GM19395 (cell line): ENCODE results near the gene ADGRE1.
"Not testable (repeated sequence)": the region's sequence is repeated elsewhere in the genome, so short reads cannot be mapped to it uniquely, and the experiment has no call there.

Experiments used
- ATAC-seq: cut with Tn5 transposase; IDR thresholded peaks from one replicate; pipeline ENCODE4 v1.9.1; 2021; ENCODE audit warnings: mild to moderate bottlenecking, moderate library complexity; ENCODE audit not compliant: unreplicated experiment

The ADGRE1 gene, protein sequence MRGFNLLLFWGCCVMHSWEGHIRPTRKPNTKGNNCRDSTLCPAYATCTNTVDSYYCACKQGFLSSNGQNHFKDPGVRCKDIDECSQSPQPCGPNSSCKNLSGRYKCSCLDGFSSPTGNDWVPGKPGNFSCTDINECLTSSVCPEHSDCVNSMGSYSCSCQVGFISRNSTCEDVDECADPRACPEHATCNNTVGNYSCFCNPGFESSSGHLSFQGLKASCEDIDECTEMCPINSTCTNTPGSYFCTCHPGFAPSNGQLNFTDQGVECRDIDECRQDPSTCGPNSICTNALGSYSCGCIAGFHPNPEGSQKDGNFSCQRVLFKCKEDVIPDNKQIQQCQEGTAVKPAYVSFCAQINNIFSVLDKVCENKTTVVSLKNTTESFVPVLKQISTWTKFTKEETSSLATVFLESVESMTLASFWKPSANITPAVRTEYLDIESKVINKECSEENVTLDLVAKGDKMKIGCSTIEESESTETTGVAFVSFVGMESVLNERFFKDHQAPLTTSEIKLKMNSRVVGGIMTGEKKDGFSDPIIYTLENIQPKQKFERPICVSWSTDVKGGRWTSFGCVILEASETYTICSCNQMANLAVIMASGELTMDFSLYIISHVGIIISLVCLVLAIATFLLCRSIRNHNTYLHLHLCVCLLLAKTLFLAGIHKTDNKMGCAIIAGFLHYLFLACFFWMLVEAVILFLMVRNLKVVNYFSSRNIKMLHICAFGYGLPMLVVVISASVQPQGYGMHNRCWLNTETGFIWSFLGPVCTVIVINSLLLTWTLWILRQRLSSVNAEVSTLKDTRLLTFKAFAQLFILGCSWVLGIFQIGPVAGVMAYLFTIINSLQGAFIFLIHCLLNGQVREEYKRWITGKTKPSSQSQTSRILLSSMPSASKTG

GRCh38 chr19:6887316-6887715 is at the start of gene ADGRE1:
Gene ADGRE1 (plus strand): TSS chr19:6887579. CDS start chr19:6887609, 30 bp downstream.
- no peak for ATAC-seq

DNA sequence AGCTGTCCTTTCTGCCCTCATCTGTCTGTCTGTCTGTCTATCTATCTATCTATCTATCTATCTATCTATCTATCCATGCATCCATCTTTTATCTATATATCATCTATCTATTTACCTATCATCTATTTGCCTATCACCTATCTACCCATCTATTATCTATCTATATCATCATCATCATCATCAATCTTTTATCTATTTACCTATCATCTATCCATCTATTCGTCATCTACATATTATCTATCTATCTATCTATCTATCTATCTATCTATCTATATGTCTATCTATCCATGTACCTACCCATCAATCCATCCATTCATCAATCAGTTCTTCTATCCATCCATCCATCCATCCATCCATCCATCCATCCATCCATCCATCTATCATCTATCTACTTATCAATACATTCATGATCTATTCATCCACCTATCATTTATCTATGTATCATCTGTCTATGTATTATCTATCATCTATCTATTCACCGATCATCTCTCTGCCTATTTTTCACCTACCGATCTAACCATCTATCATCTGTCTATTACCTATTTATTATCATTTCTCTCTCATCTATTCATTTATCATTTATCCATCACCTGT is 49.2 kb upstream of the ADGRE1 start:
- no peak for ATAC-seq

DNA sequence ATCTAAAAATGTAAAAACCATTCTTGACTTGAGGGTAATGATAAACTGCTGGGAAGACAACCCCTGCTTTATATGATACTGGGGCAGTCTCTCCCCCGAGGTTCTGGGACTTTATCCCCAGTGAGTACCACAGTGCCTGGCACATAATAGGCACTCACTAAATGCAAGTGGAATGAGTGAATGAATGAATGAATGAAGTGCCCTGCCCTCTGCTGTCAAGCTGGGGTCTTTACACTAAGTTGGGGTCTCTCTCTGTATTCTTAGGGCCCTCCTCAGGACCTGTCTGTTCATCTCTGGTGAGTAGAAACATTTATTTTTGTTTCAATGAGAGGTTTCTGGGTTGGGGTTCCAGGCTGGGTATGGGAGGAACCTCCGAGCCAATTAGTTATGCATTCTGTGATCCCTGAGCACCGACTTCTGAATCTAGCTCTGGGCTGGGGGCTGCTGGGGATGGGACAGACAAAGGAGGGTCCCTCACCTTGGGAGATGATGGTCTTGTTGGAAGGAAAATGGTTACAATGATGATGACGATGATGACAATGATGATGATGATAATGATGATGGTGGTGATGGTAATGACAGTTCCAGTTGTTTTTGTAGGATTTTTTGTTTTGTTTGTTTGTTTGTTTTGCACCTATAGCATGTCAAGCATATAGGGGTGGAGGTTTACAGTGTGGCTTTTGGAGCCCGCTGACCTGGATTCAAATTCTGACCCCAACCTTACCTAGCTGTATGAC is 44.3 kb upstream of the ADGRE1 start:
- no peak for ATAC-seq

DNA sequence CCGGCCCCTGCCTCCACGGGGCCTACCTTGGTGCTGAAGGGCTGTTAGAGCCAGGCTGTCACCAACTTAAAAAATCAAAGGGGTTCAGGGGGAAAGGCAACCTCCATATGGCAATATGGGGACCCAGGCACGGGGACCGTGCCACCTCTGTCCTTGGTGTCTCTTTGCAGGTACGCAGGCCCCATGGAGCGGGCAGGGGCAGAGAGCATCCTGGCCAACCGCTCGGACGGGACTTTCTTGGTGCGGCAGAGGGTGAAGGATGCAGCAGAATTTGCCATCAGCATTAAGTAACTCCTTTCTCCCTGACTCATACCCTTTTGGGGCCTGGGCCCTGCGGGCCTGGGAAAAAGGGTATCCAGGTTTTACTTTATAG is 39.6 kb upstream of the ADGRE1 start:
- no peak for ATAC-seq

GRCh38 chr19:6848986-6849385 is 38.4 kb upstream of the ADGRE1 start:
- ATAC-seq, result no peak

DNA sequence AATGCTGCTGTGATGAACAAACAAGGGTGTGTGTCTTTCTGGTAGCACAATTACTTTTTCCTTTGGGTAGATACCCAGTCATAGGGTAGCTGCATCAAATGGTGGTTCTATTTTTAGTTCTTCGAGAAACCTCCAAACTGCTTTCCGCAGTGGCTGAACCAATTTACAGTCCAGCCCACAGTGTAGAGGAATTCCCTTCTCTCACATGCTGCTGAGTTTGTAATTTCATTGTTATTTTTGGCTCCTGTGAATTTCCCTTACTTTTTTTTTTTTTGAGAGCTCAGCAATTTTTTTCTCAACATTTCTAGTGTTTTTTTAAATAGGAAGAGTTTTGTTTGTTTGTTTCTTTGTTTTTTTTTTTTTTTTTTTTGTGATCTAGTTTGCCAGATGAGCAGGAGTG is 37.5 kb upstream of the ADGRE1 start:
- ATAC-seq, result no peak

- no peak for ATAC-seq
These were observed 36.0 kb upstream of the ADGRE1 start for GRCh38 chr19:6851359-6851758.

- ATAC-seq, result no peak
These were observed 35.4 kb upstream of the ADGRE1 start for GRCh38 chr19:6852001-6852400.

GRCh38 chr19:6853868-6854267 is 33.5 kb upstream of the ADGRE1 start:
- ATAC-seq, result no peak

DNA sequence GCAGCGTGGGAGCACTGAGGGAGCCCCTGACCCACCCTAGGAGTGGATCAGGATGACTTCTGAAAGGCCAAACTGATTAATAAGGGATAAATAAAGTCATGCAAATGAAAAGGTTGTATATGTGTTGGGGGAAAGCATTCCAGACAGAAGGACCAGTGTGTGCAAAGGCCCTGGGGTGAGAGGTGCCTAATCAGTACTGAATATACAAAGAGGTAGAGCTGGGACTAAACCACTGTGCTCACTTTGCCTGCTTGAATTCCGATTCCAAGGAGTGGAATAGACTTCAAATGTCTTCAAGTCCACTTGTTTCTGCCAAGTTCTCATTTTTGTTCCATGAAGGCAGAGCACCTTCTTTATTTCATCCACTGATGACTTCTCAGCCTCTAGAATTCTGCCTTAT is 32.6 kb upstream of the ADGRE1 start:
- no peak for ATAC-seq

GRCh38 chr19:6856749-6857372 is 30.5 kb upstream of the ADGRE1 start:
- ATAC-seq, result no peak

GRCh38 chr19:6861683-6862286 is 25.6 kb upstream of the ADGRE1 start:
- no peak for ATAC-seq

DNA sequence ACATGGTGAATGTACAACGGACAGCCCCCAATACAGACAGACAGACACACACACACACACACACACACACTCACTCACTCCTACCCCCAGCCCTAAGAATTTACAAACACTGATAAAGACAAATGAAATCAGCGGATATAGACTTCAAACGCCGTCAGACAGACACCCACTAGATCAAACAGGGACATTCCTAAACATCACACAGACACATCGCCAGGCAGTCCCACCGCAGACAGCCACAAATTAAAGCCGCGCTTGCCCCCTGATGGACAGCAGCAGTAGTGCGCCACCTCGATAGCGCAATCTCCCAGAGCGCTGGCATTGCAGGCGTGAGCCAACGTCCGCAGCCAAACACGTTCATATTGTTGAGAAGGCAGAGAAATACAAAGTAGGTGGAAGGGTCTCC is 24.7 kb upstream of the ADGRE1 start:
- ATAC-seq, result peak; percentile 69

DNA sequence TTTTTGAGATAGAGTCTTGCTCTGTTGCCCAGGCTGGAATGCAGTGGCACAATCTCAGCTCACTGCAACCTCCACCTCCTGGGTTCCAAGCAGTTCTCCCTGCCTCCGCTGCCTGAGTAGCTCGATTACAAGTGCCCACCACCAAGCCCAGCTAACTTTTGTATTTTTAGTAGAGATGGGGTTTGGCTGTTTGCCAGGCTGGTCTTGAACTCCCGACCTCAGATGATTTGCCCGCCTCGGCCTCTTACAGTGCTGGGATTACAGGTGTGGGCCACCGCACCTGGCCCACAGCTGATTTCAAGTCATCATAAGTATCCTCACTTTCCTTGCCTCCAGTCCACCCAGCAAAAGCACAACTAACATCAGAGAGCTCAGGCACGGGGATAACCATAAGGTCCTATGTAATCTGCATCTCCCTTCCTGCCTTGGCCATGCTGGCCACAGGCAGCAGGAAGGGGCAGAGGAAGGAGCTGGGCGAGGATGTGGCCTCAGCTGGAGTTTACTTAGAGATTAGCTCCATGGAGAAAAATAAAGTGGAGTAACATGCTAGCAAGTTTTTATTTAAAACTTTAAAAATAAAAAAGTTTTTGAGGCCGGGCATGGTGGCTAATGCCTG is 22.9 kb upstream of the ADGRE1 start:
- ATAC-seq, result no peak

DNA sequence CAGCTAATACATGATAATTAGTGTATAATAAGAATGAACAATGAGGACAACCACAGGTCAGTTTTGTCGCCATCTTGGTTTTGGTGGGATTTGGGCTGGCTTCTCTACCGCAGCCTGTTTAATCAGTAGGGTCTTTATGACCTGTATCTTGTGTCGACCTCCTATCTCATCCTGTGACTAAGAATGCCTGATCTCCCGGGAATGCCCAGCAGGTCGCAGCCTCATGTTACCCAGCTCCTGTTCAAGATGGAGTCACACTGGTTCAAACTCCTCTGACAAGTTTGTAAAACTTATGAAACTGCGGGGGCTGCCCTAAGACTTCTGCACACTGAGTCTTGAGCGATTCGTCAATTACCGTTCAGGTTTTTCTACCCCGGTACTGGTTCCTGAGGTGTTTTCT is 21.5 kb upstream of the ADGRE1 start:
- no peak for ATAC-seq

GRCh38 chr19:6866741-6867151 is 20.6 kb upstream of the ADGRE1 start:
- ATAC-seq, result no peak

GRCh38 chr19:6868351-6868750 is 19.0 kb upstream of the ADGRE1 start:
- ATAC-seq, result no peak

DNA sequence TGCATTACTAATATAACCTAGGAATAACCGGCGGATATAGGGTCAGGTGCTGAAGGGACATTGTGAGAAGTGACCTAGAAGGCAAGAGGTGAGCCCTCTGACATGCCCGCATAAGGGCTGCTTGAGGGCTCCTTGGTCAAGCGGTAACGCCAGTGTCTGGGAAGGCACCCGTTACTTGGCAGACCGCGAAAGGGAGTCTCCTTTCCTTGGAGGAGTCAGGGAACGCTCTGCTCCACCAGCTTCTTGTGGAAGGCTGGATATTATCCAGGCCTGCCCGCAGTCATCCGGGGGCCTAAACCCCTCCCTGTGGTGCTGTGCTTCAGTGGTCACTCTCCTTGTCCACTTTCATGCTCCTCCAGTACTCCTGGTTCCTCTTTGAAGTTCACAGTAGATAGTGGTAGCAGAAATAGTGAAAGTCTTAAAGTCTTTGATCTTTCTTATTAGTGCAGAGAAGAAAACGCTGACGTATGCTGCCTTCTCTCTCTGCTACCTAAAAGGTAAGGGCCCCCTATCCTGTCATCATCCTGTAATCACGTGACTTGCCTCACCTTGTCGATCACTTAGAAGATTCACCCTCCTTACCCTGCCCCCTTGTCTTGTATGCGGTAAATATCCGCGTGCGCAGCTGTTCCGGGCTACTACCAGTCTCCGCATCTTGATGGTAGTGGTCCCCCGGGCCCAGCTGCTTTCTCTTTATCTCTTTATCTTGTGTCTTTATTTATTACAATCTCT is 18.1 kb upstream of the ADGRE1 start:
- not testable (repeated sequence) for ATAC-seq
